HepG2 (cell line): ENCODE measurements around the gene TMEM170B. TPM values are rescaled to one million over a fixed set of nuclear protein-coding genes. Genes with fewer than 3 reads are reported as not detected.

Experiments used
- ARHGAP35 ChIP-seq: sonication (generic); formaldehyde crosslinking; IDR thresholded peaks from 2 replicates; pipeline ENCODE4 v1.9.0; 2022; ENCODE audit warnings: mild to moderate bottlenecking, inconsistent platforms, moderate library complexity, missing genetic modification reagents, borderline replicate concordance
- CBFB ChIP-seq: sonication (generic); formaldehyde crosslinking; IDR thresholded peaks from 2 replicates; pipeline ENCODE4 v1.4.0; 2020; ENCODE audit warnings: missing genetic modification reagents
- GABPA ChIP-seq, 2 experiments: IDR thresholded peaks; 2 replicates each; pipeline ENCODE4 v1.6.1; 2011 to 2016; ENCODE audit warnings: low read depth in 2 of 2, low read length in 1 of 2, missing biosample characterization in 1 of 2, missing genetic modification characterization in 1 of 2
- GLI4 ChIP-seq: sonication (generic); formaldehyde crosslinking; IDR thresholded peaks from 2 replicates; pipeline ENCODE4 v1.5.1; 2020; ENCODE audit warnings: missing genetic modification reagents, mild to moderate bottlenecking, moderate library complexity, borderline replicate concordance
- KDM6A ChIP-seq: IDR thresholded peaks from 2 replicates; pipeline ENCODE4 v1.6.1; 2016; ENCODE audit warnings: low read depth
- NFKBIZ ChIP-seq: IDR thresholded peaks from 2 replicates; pipeline ENCODE4 v1.6.1; 2018; ENCODE audit warnings: missing genetic modification reagents, missing compliant biosample characterization
- NFYC ChIP-seq: IDR thresholded peaks from 2 replicates; pipeline ENCODE4 v1.6.1; 2016; ENCODE audit warnings: missing genetic modification reagents, missing compliant biosample characterization
- NONO ChIP-seq, 2 experiments: fragments of 450-650 bp in 1 of 2; sonication (generic) in 1 of 2; formaldehyde crosslinking in 1 of 2; IDR thresholded peaks in 1 of 2; conservative IDR thresholded peaks in 1 of 2; 2 replicates each; pipeline versions ENCODE4 v1.6.1 to v1.8.0; 2017 to 2022; ENCODE audit warnings: mild to moderate bottlenecking in 1 of 2, missing genetic modification reagents in 1 of 2, moderate library complexity in 1 of 2
- PCBP1 ChIP-seq: fragments of 200-400 bp; formaldehyde crosslinking; IDR thresholded peaks from 2 replicates; pipeline ENCODE4 v1.6.1; 2017; ENCODE audit warnings: mild to moderate bottlenecking, low read depth, low read length, borderline replicate concordance
- TCF12 ChIP-seq, 2 experiments: fragments of 450-650 bp in 1 of 2; sonication (generic) in 1 of 2; formaldehyde crosslinking in 1 of 2; IDR thresholded peaks; 2 replicates each; pipeline versions ENCODE4 v1.6.1 to v1.8.0; 2017 to 2022; ENCODE audit warnings: antibody characterized with exemption in 1 of 2, mild to moderate bottlenecking in 1 of 2, missing genetic modification reagents in 1 of 2, moderate library complexity in 1 of 2
- TOE1 ChIP-seq: sonication (generic); formaldehyde crosslinking; IDR thresholded peaks from 2 replicates; pipeline ENCODE4 v1.4.0; 2020; ENCODE audit warnings: mild to moderate bottlenecking, missing genetic modification reagents
- ZBTB42 ChIP-seq: sonication (generic); formaldehyde crosslinking; IDR thresholded peaks from 2 replicates; pipeline ENCODE4 v1.5.0; 2020; ENCODE audit warnings: mild to moderate bottlenecking, missing genetic modification reagents
- ZNF296 ChIP-seq: sonication (generic); formaldehyde crosslinking; conservative IDR thresholded peaks from 2 replicates; pipeline ENCODE4 v1.5.0; 2020; ENCODE audit warnings: mild to moderate bottlenecking, missing genetic modification reagents
- ZNF34 ChIP-seq: sonication (generic); formaldehyde crosslinking; IDR thresholded peaks from 2 replicates; pipeline ENCODE4 v1.4.0; 2020; ENCODE audit warnings: mild to moderate bottlenecking, missing genetic modification reagents, borderline replicate concordance
- ZNF530 ChIP-seq: sonication (generic); formaldehyde crosslinking; IDR thresholded peaks from 2 replicates; pipeline ENCODE4 v1.5.0; 2020; ENCODE audit warnings: low read depth, mild to moderate bottlenecking, missing genetic modification reagents
- ZNF549 ChIP-seq: sonication (generic); formaldehyde crosslinking; IDR thresholded peaks from 2 replicates; pipeline ENCODE4 v1.5.0; 2020; ENCODE audit warnings: missing genetic modification reagents
- ZSCAN20 ChIP-seq: sonication (generic); formaldehyde crosslinking; IDR thresholded peaks from 2 replicates; pipeline ENCODE4 v1.4.0; 2020; ENCODE audit warnings: missing genetic modification reagents, mild to moderate bottlenecking, borderline replicate concordance
- polyA plus RNA-seq, 8 experiments: library from polyadenylated mRNA; depleted of rRNA in 3 of 8; stranded (reverse) in 7 of 8; unstranded in 1 of 8; fragments of >200 nt; fragmentation: Illumina TruSeq in 4 of 8; extraction: Trizol in 4 of 8; gene quantifications; 2 replicates each; pipeline versions ENCODE4 v1.2.1 to v1.2.3, GENCODE V29; 2011 to 2016; ENCODE audit warnings: low read depth in 4 of 8, missing spikeins in 1 of 8, mixed read lengths in 1 of 8; ENCODE audit not compliant: insufficient read depth in 1 of 8
- total RNA-seq, 5 experiments: library from RNA; depleted of rRNA; stranded (reverse); fragments of >200 nt; fragmentation: Illumina TruSeq; extraction: Trizol; gene quantifications; 2 replicates each; pipeline ENCODE4 v1.2.3, GENCODE V29; 2016; ENCODE audit warnings: low read depth in 1 of 5
- TF ChIP-seq, protein P1 (sequence below): sonication (generic); formaldehyde crosslinking; IDR thresholded peaks from 2 replicates; pipeline ENCODE4 v1.9.0; 2022; ENCODE audit warnings: missing genetic modification reagents, mild to moderate bottlenecking, borderline replicate concordance
- TF ChIP-seq, protein P2 (sequence below): sonication (generic); formaldehyde crosslinking; IDR thresholded peaks from 2 replicates; pipeline ENCODE4 v1.8.0; 2022; ENCODE audit warnings: missing genetic modification reagents, mild to moderate bottlenecking, borderline replicate concordance
- TF ChIP-seq, protein P3 (sequence below): sonication (generic); formaldehyde crosslinking; IDR thresholded peaks from 2 replicates; pipeline ENCODE4 v1.8.1; 2023; ENCODE audit warnings: mild to moderate bottlenecking, moderate library complexity, missing genetic modification reagents
- TF ChIP-seq, protein P4 (sequence below): sonication (generic); formaldehyde crosslinking; IDR thresholded peaks from 2 replicates; pipeline ENCODE4 v1.9.0; 2021; ENCODE audit warnings: missing genetic modification reagents, borderline replicate concordance

Gene TMEM170B
- total and polyA plus RNA-seq, 2 of the 13 experiments (the other 11 are each of a cell fraction or from before 2014, with no cell fraction given): 3.3 to 9.4 TPM

DNA sequence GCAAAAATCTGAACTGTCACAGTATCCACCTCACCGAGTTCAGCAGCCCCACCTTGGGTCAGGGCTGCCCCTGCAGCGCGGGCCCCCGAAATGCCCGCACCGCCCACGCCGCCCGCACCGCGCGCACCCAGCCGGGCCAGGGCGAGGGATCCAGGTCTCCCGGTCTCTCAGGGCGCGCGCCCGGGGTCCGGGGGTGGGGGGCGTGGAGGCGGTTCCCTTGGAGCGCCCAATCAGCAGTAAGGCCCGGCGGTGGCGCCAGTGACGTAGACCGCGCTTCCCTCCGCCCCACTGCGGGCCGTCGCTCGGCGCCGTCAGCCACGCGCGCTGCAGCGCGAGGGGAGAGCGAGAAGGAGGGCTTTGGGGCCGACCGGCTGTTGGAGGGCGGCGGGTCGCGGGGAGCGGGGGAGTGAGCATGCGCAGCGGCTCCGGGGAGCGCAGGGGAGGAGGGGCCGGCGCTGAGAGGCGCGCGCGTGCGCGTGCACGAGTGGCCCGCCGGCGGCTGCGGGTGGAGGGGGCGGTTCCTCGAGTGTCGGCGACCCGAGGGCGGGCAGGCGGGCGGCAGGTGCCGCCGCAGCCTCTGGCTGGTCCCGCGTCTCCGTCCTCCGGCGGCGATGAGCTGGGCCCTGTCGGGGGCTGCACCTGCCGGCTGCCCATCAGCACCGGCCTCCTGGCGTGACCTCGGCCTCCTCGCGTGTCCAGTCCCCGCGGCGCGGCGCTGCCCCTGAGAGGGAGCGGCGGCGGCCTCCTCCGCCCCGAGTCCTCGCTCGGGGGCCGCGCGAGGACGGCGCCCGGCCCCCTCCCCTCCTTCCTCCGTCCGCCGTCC is at the start of gene TMEM170B (continued):
- TF ChIP-seq GLI4 (no peak), NFKBIZ (CRISPR knock-in tag) (0 out of 2 replicates have a peak, but pooled peaks have one; percentile 50), ZBTB42 (CRISPR knock-in tag) (no peak), GABPA (IDR thresholded peaks at IDR 0.05; ENCODE audit: low read depth, low read length) (no peak), GABPA (CRISPR knock-in tag; IDR thresholded peaks at IDR 0.05; ENCODE audit: low read depth) (no peak), NFYC (CRISPR knock-in tag) (peak; percentile 81), ZNF549 (no peak; the same call in 1 of the 2 replicates), ARHGAP35 (no peak; the same call in 1 of the 2 replicates), TCF12 (IDR thresholded peaks at IDR 0.05) (no peak), TCF12 (CRISPR knock-in tag; IDR thresholded peaks at IDR 0.05) (no peak), PCBP1 (no peak), ZNF296 (no peak), NONO (IDR thresholded peaks at IDR 0.05) (no peak), NONO (CRISPR knock-in tag; conservative IDR thresholded peaks at IDR 0.05) (peak; percentile 65; the same call in 1 of the 2 replicates), CBFB (CRISPR knock-in tag) (peak; percentile 56; the same call in 1 of the 2 replicates), KDM6A (CRISPR knock-in tag) (no peak), ZNF34 (CRISPR knock-in tag) (peak; percentile 36; the same call in 1 of the 2 replicates), ZSCAN20 (CRISPR knock-in tag) (no peak; the same call in 1 of the 2 replicates), TOE1 (no peak), ZNF530 (no peak)
- TF ChIP-seq, protein P1, sequence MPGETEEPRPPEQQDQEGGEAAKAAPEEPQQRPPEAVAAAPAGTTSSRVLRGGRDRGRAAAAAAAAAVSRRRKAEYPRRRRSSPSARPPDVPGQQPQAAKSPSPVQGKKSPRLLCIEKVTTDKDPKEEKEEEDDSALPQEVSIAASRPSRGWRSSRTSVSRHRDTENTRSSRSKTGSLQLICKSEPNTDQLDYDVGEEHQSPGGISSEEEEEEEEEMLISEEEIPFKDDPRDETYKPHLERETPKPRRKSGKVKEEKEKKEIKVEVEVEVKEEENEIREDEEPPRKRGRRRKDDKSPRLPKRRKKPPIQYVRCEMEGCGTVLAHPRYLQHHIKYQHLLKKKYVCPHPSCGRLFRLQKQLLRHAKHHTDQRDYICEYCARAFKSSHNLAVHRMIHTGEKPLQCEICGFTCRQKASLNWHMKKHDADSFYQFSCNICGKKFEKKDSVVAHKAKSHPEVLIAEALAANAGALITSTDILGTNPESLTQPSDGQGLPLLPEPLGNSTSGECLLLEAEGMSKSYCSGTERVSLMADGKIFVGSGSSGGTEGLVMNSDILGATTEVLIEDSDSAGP (CRISPR knock-in tag): peak; percentile 43
- TF ChIP-seq, protein P2, sequence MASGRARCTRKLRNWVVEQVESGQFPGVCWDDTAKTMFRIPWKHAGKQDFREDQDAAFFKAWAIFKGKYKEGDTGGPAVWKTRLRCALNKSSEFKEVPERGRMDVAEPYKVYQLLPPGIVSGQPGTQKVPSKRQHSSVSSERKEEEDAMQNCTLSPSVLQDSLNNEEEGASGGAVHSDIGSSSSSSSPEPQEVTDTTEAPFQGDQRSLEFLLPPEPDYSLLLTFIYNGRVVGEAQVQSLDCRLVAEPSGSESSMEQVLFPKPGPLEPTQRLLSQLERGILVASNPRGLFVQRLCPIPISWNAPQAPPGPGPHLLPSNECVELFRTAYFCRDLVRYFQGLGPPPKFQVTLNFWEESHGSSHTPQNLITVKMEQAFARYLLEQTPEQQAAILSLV (CRISPR knock-in tag): peak; percentile 57; the same call in 1 of the 2 replicates
- TF ChIP-seq, protein P3, sequence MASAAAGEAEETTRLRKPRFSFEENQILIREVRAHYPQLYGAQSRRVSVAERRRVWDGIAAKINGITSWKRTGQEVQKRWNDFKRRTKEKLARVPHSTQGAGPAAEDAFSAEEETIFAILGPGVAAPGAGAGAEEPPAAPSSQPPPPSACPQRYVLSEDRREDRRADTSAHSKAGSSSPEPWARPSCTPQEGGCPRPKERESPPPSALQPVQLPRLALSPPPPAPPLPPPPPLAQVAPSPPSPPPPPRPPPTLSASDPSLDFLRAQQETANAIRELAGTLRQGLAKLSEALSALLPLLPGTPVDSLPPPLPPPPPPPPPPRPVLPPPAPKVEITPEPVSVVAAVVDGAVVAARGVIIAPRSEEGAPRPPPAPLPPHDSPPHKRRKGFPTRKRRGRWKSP (CRISPR knock-in tag): 0 out of 2 replicates have a peak, but pooled peaks have one; percentile 55
- TF ChIP-seq, protein P4, sequence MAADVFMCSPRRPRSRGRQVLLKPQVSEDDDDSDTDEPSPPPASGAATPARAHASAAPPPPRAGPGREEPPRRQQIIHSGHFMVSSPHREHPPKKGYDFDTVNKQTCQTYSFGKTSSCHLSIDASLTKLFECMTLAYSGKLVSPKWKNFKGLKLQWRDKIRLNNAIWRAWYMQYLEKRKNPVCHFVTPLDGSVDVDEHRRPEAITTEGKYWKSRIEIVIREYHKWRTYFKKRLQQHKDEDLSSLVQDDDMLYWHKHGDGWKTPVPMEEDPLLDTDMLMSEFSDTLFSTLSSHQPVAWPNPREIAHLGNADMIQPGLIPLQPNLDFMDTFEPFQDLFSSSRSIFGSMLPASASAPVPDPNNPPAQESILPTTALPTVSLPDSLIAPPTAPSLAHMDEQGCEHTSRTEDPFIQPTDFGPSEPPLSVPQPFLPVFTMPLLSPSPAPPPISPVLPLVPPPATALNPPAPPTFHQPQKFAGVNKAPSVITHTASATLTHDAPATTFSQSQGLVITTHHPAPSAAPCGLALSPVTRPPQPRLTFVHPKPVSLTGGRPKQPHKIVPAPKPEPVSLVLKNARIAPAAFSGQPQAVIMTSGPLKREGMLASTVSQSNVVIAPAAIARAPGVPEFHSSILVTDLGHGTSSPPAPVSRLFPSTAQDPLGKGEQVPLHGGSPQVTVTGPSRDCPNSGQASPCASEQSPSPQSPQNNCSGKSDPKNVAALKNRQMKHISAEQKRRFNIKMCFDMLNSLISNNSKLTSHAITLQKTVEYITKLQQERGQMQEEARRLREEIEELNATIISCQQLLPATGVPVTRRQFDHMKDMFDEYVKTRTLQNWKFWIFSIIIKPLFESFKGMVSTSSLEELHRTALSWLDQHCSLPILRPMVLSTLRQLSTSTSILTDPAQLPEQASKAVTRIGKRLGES (CRISPR knock-in tag): 0 out of 2 replicates have a peak, but pooled peaks have one; percentile 17
